GM12878 (cell line): Measurements from ENCODE around the gene TES. TPM values are rescaled to one million over a fixed set of nuclear protein-coding genes. Genes with fewer than 3 reads are reported as not detected.

ENCODE experiments used
- ATAC-seq: fragments of 200-7000 bp; cut with Tn5 transposase; 3 replicates; pipeline ENCODE4 v1.9.1; 2020; ENCODE audit warnings: mild to moderate bottlenecking, moderate library complexity
- BruUV-seq: library from RNA; stranded (reverse); fragments of 400-500 nt; replicated peaks from 2 replicates; lab custom pipeline; 2021; lab: Mats Ljungman, UMichigan
- CTCF ChIA-PET: fragments of 300-600 bp; sonication (Branson Sonifier 250); formaldehyde crosslinking; extraction: SDS; loops from one replicate; lab custom pipeline; 2021; ENCODE audit warnings: inconsistent platforms; lab: Yijun Ruan, JAX
- POLR2A ChIA-PET: fragments of 350-600 bp; formaldehyde crosslinking; extraction: SDS; loops from one replicate; lab custom pipeline; 2021; ENCODE audit warnings: inconsistent platforms; lab: Charles Lee
- RAD21 ChIA-PET: fragments of 300-600 bp; sonication (Branson Sonifier 250); formaldehyde crosslinking; loops from one replicate; lab custom pipeline; 2023; ENCODE audit warnings: antibody characterized with exemption; ENCODE audit not compliant: unreplicated experiment; lab: Charles Lee
- SMC1A ChIA-PET: fragments of 300-600 bp; sonication (Branson Sonifier 250); formaldehyde crosslinking; loops from one replicate; lab custom pipeline; 2023; ENCODE audit not compliant: unreplicated experiment, uncharacterized antibody; lab: Charles Lee
- DNase-seq: peaks from one replicate; pipeline ENCODE4 v3.0.0-alpha.2; 2011; ENCODE audit warnings: low read depth, low spot score
- FAIRE-seq: peaks from 3 replicates; lab custom pipeline; 2011; peaks lifted over from hg19 to GRCh38; lab: Jason Lieb, UNC
- H2AFZ ChIP-seq: 2 replicates; pipeline ENCODE4 v1.6.0; 2011; ENCODE audit warnings: low read depth, low read length, control low read depth; ENCODE audit not compliant: control insufficient read depth
- H3K27ac ChIP-seq: 2 replicates; pipeline ENCODE4 v1.5.1; 2011; ENCODE audit warnings: control low read depth; ENCODE audit not compliant: control insufficient read depth, insufficient read depth
- H3K27me3 ChIP-seq, 2 experiments: replicated peaks in 1 of 2; 2 replicates each; pipeline versions ENCODE4 v1.6.0 to v1.6.1; 2011; ENCODE audit warnings: low read length in 1 of 2; ENCODE audit not compliant: control insufficient read depth in 2 of 2, insufficient read depth in 2 of 2
- H3K36me3 ChIP-seq, 2 experiments: 2 replicates each; pipeline ENCODE4 v1.5.1; 2011; ENCODE audit warnings: low read length in 1 of 2; ENCODE audit not compliant: control insufficient read depth in 2 of 2, insufficient read depth in 2 of 2
- H3K4me1 ChIP-seq: 2 replicates; pipeline ENCODE4 v1.6.1; 2011; ENCODE audit warnings: mild to moderate bottlenecking, low read length, moderate library complexity, mixed read lengths; ENCODE audit not compliant: control insufficient read depth, insufficient read depth
- H3K4me2 ChIP-seq: 2 replicates; pipeline ENCODE4 v1.6.0; 2011; ENCODE audit warnings: control low read depth; ENCODE audit not compliant: control insufficient read depth, insufficient read depth
- H3K4me3 ChIP-seq: fragments of 200-600 bp; sonication (generic); 2 replicates; pipeline ENCODE4 v1.5.1; 2016
- H3K79me2 ChIP-seq: 2 replicates; pipeline ENCODE4 v1.6.0; 2011; ENCODE audit warnings: low read length; ENCODE audit not compliant: control insufficient read depth, insufficient read depth
- H3K9ac ChIP-seq: 2 replicates; pipeline ENCODE4 v1.8.0; 2011; ENCODE audit warnings: low read length, control low read depth, mixed read lengths; ENCODE audit not compliant: control insufficient read depth, insufficient read depth
- H3K9me3 ChIP-seq: replicated peaks from 3 replicates; pipeline ENCODE4 v1.5.1; 2011; ENCODE audit warnings: mild to moderate bottlenecking, low read length; ENCODE audit not compliant: control insufficient read depth, insufficient read depth
- H4K20me1 ChIP-seq: 2 replicates; pipeline ENCODE4 v1.6.0; 2011; ENCODE audit not compliant: control insufficient read depth, insufficient read depth
- SMC3 ChIP-seq: IDR thresholded peaks from 2 replicates; pipeline ENCODE4 v1.6.1; 2011; ENCODE audit warnings: low read length, improper control_type of control experiment, borderline replicate concordance
- SREBF1 ChIP-seq: IDR thresholded peaks from 2 replicates; pipeline ENCODE4 v1.6.1; 2012; ENCODE audit warnings: mild to moderate bottlenecking, low read length
- SUZ12 ChIP-seq: fragments of 200-600 bp; sonication (generic); IDR thresholded peaks from one replicate; pipeline ENCODE4 v1.6.1; 2018; ENCODE audit warnings: antibody characterized with exemption, mild to moderate bottlenecking; ENCODE audit not compliant: unreplicated experiment
- WGBS: methylation state at CpG from one replicate; pipeline ENCODE4 v1.1.6; 2016; ENCODE audit warnings: low lambda C conversion rate; ENCODE audit not compliant: insufficient replicate concordance, insufficient coverage; ENCODE audit errors: missing lambda C conversion rate; 5-methylcytosine and 5-hydroxymethylcytosine counted together
- in situ Hi-C: fragments of 300-500 bp; cut with MboI; formaldehyde crosslinking; loops from 9 replicates; pipeline ENCODE4 v1.14.3; 2018; ENCODE audit warnings: mixed read lengths
- intact Hi-C: fragments of 100-400 bp; cut with micrococcal nuclease; formaldehyde crosslinking; loops from one replicate; pipeline ENCODE4 v1.14.2; 2022; ENCODE audit not compliant: unreplicated experiment
- polyA plus RNA-seq, 11 experiments: library from polyadenylated mRNA; depleted of rRNA in 4 of 11; unstranded in 6 of 11; stranded (reverse) in 5 of 11; fragments of >200 nt; fragmentation: Nextera tagmentation in 4 of 11; fragmentation: Illumina TruSeq in 1 of 11; extraction: Ambion mirVana in 4 of 11; extraction: Trizol in 1 of 11; gene quantifications; 1 replicate in 1 of 11; 2 replicates in 10 of 11; pipeline versions ENCODE4 v1.2.1 to v1.2.3, GENCODE V29; 2011 to 2016; ENCODE audit warnings: inconsistent platforms in 2 of 11, missing spikeins in 2 of 11, low read depth in 1 of 11
- total RNA-seq, 4 experiments: library from RNA; depleted of rRNA in 3 of 4; stranded (reverse); fragments of >200 nt in 3 of 4; fragmentation: Illumina TruSeq in 1 of 4; extraction: Trizol in 1 of 4; gene quantifications; 2 replicates each; pipeline versions ENCODE4 v1.2.1 to v1.2.3, GENCODE V29; 2013 to 2021
- TF ChIP-seq, protein P1 (sequence below): IDR thresholded peaks from 2 replicates; pipeline ENCODE4 v1.6.1; 2012; ENCODE audit warnings: low read length, inconsistent platforms

Gene TES
- total and polyA plus RNA-seq, 10 of the 15 experiments (the other 5 are each of a cell fraction or from before 2014, with no cell fraction given): 31.2 to 77.5 (median 59.2) TPM

DNA sequence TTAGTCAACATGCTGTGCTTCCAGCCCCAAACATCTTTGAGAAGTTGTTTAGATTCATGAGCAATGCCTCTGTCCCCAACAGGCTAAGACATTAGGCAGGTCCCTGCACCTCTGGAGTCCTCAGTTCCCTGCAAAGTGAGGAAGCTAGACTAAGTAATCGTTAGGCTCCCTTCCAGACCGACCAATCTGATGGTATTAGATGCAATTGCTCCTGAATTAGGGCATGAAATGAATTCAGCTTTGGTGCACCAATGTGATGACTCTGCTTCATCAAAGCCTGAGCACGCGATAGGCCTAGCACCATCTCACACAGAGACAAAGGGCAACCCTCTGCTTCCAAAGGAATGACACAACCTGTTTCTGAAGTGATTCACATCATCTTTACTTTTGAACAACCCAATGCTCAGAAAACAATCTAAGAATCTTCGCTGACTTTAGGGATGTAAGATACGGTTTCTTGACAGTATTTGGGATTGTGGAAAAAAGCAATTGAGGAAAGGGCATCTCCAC, 723 bp upstream of the TES start:
- SMC1A ChIA-PET: interaction anchor here (0.6 to 6.2 kb wide), 8 partner anchors 11 to 317 kb away, joined by 3 to 72 read pairs (median 6); no protein-coding TSS in a partner anchor
- no peaks in the 10 kb centered on the region for H3K9me3 ChIP-seq
- ATAC-seq (no peak), DNase-seq (no peak), FAIRE-seq (no peak)
- peaks cover 39% of the 10 kb centered on the region for H3K79me2 ChIP-seq
- no peaks in the 10 kb centered on the region for H3K36me3 ChIP-seq
- in situ Hi-C loops (no loop called here), intact Hi-C loops (loop anchor here (2.0 kb wide), 1 partner anchor 29 kb away; no protein-coding TSS in a partner anchor)
- RAD21 ChIA-PET: interaction anchor here (1.6 to 3.0 kb wide), 5 partner anchors 20 to 29 kb away, joined by 3 to 16 read pairs (median 5); no protein-coding TSS in a partner anchor
- H4K20me1 ChIP-seq: no peaks in the 10 kb centered on the region; the same call in 1 of the 2 replicates
- peaks cover 6% of the 10 kb centered on the region; the same call in 1 of the 2 replicates for H3K4me1 ChIP-seq
- TF ChIP-seq, protein P1, sequence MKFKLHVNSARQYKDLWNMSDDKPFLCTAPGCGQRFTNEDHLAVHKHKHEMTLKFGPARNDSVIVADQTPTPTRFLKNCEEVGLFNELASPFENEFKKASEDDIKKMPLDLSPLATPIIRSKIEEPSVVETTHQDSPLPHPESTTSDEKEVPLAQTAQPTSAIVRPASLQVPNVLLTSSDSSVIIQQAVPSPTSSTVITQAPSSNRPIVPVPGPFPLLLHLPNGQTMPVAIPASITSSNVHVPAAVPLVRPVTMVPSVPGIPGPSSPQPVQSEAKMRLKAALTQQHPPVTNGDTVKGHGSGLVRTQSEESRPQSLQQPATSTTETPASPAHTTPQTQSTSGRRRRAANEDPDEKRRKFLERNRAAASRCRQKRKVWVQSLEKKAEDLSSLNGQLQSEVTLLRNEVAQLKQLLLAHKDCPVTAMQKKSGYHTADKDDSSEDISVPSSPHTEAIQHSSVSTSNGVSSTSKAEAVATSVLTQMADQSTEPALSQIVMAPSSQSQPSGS: no peak
- TF ChIP-seq SMC3 (no peak), SUZ12 (no peak), SREBF1 (no peak)
- WGBS: 93% methylated on average over 6 of the region's 6 CpGs
- H3K27ac ChIP-seq: no peak overlapping the region
- no TSS peak for BruUV-seq
- H3K4me3 ChIP-seq: no peak overlapping the region
- CTCF ChIA-PET: interaction anchor here (0.7 to 4.5 kb wide), 12 partner anchors 10 to 317 kb away, joined by 3 to 22 read pairs (median 4); no protein-coding TSS in a partner anchor
- no peaks in the 10 kb centered on the region for H3K27me3 ChIP-seq
- no peak overlapping the region for H3K9ac ChIP-seq
- peak overlapping the region; percentile 78 for H3K4me2 ChIP-seq
- H2AFZ ChIP-seq: peak overlapping the region; percentile 88
- POLR2A ChIA-PET: interaction anchor here (2.4 kb wide), 1 partner anchor 15 kb away, joined by 23 read pairs; no protein-coding TSS in a partner anchor
